Left kidney (tissue), 2 donors: ENCODE data around the gene LRPAP1. TPM values are rescaled to one million over a fixed set of nuclear protein-coding genes. Genes with fewer than 3 reads are reported as not detected.
"Not testable (repeated sequence)": the region's sequence is repeated elsewhere in the genome, so short reads cannot be mapped to it uniquely, and the experiment has no call there.

ENCODE experiments used
- DNase-seq: peaks from one replicate; pipeline ENCODE4 v3.0.0-alpha.2; 2013
- polyA plus RNA-seq: library from polyadenylated mRNA; unstranded; fragments of 120-200 nt; gene quantifications from one replicate; pipeline ENCODE4 v1.2.1, GENCODE V29; 2013; ENCODE audit not compliant: insufficient read length

The LRPAP1 gene
- polyA plus RNA-seq, 1 donor, result 182 TPM

DNA sequence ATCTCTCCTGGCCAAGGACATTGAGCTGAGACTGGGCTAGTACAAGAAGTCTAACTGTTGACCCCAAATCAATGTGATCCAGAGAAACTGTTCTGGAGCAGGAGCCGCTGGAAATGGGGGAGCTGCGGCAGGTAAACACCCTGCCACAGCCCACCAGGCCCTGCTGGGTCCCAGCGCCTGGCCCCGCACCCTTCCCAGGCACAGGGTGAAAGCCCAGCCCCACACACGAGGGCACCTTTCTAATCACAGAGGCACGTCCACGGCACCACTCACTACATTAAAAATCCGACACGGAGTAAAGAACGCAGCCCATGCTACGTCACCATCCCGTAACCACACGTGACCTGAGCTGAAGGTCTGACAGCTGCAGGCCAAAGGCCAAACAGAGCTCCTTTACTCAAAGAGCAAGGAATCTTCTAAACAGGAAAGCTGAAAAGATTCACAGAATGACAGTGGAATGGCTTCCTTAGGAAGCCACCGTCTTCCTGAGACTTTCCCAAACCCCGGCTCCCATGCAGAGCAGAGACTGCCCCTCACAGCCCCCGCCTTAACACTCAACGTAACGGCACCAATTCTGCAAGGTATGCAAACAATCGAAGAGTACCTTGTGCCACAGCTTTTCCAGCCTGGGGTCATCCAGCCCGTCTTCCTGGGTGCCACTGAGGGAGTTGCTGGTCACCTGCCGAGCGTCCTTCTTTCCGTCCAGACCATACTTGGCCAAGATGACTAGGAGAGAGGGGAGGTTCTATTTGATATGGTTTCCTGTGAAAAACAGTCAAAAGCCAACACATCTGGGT, 12.6 kb downstream of the LRPAP1 start:
- no peak for DNase-seq

DNA sequence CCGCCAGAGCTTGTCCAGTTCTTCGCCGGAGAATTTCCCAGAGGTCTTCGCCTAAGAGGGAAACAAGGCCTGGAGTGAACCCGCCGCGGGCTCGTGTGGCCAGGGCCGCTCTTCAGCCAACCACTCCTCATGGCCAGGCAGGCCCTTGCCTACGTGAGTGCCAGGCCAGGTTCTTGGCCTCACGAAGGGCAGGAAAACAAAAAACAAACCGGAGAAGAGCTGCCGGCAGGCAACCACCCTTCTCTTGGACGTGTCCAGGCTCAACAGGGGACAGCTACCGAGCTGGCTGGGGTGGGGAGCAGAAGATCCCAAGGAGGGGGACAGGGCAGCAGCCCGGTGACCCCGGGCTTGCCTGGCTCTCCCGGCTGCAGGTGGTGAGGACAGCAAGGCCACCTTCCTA, 13.3 kb downstream of the LRPAP1 start:
- DNase-seq, result no peak

DNA sequence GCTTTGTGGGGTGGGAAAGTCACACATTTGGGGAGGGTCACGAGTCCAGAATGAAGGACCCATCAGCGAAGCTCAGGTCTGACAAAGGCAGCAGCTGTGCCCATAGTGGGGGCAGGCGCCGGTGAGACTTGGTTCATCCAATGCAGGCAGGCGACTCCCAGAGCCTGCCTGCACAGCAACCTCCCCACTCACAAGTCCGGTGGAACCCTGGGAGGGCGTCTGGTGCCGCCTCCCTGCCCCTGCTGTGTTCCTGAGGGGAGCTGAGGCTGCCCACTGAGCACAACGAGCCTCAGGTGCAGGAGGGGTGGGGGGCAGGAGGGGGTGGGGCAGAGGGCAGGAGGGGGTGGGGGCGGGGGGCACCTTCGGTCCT, 13.7 kb downstream of the LRPAP1 start:
- DNase-seq, result no peak

- no peak for DNase-seq
Observed at GRCh38 chr4:3517731-3518510, 14.3 kb downstream of the LRPAP1 start.

GRCh38 chr4:3516836-3517730, 15.1 kb downstream of the LRPAP1 start:
- DNase-seq, result no peak

DNA sequence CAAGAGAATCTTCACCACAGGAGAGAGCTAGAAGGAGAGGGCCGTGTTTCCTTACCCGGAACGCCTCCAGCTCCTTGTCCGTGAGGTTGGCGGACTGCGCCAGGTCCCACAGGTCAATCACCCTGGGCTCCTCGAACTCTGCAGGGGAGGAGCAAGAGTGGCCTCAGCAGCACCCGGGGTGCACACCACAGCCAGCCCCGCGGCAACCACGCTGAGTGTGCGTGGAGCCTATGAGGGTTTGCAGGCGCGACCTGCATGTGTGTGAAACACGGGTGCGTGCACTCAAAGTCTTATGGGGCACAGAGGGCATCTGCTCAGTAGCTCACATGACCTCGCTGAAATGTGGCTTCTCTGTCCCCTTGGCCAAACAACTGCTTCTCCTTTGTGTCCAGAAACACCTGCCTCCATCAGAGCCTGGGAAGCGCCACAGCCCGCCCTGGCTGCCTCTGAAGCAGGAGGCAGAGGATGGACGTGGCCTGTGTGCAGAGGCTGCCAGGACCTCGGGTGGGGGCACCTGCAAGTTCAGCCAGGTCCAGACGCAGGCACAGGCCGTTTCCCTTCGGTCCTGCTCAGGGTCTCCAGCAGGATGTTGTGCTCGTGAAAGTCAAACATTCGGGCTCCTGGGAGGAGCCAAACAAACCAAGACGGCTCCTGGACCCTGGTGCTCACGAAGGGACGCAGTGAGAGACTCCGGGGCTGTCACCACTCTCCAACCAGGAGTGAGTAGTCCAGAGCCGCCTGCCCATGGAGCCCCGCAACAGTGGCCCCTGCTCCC, 16.0 kb downstream of the LRPAP1 start:
- DNase-seq, result no peak

- DNase-seq, result no peak
Observed at GRCh38 chr4:3515646-3516045, 16.6 kb downstream of the LRPAP1 start.

GRCh38 chr4:3514806-3515501, 17.3 kb downstream of the LRPAP1 start:
- no peak for DNase-seq

GRCh38 chr4:3514221-3514780, 17.9 kb downstream of the LRPAP1 start:
- no peak for DNase-seq

- DNase-seq, result no peak
Observed at GRCh38 chr4:3513807-3514206, 18.4 kb downstream of the LRPAP1 start.

DNA sequence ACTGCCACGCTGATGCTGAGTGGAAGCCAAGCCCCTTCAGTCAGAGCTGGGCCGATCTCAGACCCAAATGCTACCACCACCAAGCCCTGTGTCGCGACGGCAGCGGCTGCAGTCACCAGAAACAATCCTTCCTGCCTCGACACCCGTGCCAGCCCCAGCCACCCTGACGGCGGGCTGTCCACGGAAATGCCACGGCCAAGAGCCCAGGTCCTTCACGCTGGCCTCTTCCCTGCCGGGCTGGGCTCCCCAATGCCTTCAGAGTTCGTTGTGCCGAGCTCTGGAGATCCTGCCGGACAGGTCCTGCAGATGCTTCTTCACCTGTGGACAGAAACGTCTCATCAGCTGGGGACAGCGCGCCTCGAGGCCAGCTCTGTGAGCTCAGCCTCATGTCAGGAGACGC, 19.5 kb downstream of the LRPAP1 start:
- DNase-seq, result no peak

DNA sequence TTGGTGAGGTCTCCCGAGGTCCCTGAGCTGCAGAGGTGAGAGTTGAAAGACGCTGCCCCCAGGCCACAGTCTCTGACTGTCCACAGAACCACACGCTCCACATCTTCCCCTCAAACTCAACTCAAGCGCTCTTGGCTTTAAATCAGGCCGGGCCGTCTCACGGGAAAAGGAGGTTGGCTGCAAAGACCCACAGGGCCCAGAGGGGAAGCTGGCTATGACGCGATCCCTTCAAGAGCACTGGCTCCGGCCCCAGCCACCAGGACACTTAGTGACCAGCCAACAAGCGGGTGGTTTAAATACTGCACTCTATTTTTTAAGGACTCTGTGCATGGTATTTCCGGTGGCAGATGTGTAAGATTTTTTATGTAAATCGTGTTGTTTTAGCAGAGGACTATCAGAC, 19.9 kb downstream of the LRPAP1 start:
- no peak for DNase-seq

DNA sequence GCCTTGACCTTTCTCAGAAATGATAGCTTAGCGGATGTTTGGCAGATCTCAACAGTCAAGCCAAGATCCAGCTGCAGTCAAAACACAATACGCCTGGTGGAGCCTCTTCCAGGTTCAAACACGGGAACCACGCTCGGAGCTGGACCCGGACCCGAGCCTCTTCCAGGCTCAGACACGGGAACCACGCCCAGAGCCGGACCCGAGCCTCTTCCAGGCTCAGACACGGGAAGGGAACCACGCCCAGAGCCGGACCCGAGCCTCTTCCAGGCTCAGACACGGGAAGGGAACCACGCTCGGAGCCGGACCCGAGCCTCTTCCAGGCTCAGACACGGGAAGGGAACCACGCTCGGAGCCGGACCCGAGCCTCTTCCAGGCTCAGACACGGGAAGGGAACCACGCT, 20.6 kb downstream of the LRPAP1 start:
- not testable (repeated sequence) for DNase-seq

DNA sequence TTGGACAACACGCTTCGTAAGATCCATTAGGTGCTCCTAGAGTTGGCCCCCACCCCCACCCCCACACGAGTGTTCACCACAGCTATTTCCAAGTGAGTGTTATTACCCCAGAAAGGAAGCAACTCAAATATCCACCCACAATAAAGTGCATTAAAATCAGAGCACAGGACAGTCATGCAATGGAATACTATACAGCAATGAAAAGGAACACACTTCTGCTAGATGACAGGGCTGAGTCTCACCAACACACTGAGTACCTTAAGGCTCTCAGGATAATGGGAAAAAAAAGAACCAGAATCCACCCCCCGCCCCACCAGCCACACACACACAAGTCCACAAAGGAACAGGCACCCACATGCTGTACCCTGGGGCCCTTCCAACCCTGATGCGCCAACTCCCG, 21.0 kb downstream of the LRPAP1 start:
- DNase-seq, result no peak

DNA sequence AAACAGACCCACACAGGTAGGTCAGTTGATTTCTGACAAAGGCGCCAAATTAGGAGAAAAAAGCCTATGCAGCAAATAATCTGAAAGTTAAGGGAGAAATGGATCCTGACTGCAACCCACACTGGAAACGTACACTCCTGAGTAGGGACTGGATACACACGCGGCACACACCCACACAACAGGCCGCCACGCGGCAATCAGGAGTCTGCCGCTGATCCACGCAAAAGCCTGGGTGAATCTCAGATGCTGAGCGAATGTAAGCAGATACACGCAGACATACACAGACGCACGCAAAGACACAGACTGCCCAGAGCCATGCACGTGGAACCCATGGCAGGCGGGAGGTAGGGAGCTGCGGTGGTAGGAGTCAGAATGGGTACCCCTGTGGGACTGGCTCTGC, 21.7 kb downstream of the LRPAP1 start:
- no peak for DNase-seq

DNA sequence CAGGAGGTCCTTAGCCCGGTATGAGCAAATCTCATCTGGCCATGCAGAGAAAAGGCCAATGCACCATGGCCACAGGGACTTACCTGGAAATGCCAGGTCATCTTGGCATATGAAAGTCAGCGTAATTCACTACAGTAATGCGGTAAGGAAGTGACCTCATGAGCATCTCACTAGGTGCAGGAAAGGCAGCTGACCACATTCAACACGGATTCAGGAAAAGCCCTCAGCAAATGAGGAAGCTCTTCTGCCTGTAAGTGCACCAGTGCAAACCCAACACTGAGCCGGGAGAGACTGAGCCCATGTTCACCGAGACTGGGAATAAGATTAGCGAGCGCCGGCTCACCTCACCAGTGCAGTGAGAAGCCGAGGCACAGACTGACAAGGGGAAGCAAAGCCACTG, 23.7 kb downstream of the LRPAP1 start:
- no peak for DNase-seq

GRCh38 chr4:3505231-3505630, 27.0 kb downstream of the LRPAP1 start:
- DNase-seq, result no peak

- DNase-seq, result no peak
Observed at GRCh38 chr4:3502941-3503936, 29.0 kb downstream of the LRPAP1 start.

DNA sequence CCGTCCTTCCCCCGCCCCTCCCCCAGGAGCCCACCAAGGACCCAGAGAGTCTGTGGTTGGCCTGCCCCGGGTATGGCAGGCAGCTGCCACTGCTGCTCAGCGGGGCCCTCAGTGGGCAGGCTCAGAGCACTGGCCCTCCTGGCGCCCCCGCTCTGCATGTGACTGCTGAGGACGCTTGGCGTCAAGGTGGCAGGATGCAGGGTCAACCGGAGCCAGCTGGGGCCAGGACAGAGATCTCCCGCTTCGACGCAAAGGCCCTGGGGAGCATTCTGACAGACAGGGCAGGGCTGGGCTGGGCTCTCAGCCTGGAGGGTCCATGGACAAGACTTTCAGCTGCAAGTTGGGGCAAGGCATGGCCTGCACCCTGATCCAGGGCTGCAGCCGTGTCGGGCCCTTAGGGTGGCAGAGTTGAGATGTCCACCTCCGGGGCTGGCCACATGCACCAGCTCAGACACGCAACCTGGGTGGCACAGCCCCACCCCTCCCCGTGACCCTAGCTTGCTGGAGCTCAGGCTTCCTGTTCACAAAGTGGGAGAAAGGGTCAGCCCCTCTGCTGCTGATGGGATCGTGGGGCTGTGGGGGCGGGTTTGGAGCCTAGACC, 30.3 kb downstream of the LRPAP1 start:
- DNase-seq, result no peak
